H9 (cell line): ENCODE data around the gene CDY2B. TPM values are rescaled to one million over a fixed set of nuclear protein-coding genes. Genes with fewer than 3 reads are reported as not detected.
"Not testable (repeated sequence)": the region's sequence is repeated elsewhere in the genome, so short reads cannot be mapped to it uniquely, and the experiment has no call there.

Experiments
- DNase-seq: peaks from one replicate; pipeline ENCODE4 v3.0.0-alpha.2; 2017
- H2AFZ ChIP-seq: one replicate; pipeline ENCODE4 v1.6.1; 2013; ENCODE audit warnings: mild to moderate bottlenecking, low read length, control low read depth, moderate library complexity
- H2AK5ac ChIP-seq: 2 replicates; pipeline ENCODE4 v1.6.1; 2013; ENCODE audit warnings: low read length, control low read depth, mixed read lengths; ENCODE audit not compliant: insufficient read length
- H2BK120ac ChIP-seq: one replicate; pipeline ENCODE4 v1.6.1; 2013; ENCODE audit warnings: low read depth, mild to moderate bottlenecking, low read length, control low read depth, inconsistent platforms; ENCODE audit not compliant: poor library complexity, severe bottlenecking
- H2BK12ac ChIP-seq: 2 replicates; pipeline ENCODE4 v1.6.1; 2013; ENCODE audit warnings: low read length, control low read depth, mixed read lengths, low read depth; ENCODE audit not compliant: insufficient read length
- H2BK15ac ChIP-seq: 2 replicates; pipeline ENCODE4 v1.6.1; 2013; ENCODE audit warnings: low read depth, low read length, control low read depth
- H2BK20ac ChIP-seq: one replicate; pipeline ENCODE4 v1.6.1; 2013; ENCODE audit warnings: low read depth, mild to moderate bottlenecking, low read length, control low read depth, inconsistent platforms; ENCODE audit not compliant: poor library complexity, severe bottlenecking
- H2BK5ac ChIP-seq: 2 replicates; pipeline ENCODE4 v1.6.1; 2013; ENCODE audit warnings: low read length, control low read depth, mixed read lengths; ENCODE audit not compliant: insufficient read length
- H3K14ac ChIP-seq: 2 replicates; pipeline ENCODE4 v1.6.1; 2013; ENCODE audit warnings: low read length, control low read depth; ENCODE audit not compliant: insufficient read depth
- H3K18ac ChIP-seq: 2 replicates; pipeline ENCODE4 v1.6.1; 2013; ENCODE audit warnings: low read depth, mild to moderate bottlenecking, mixed read lengths, low read length, control low read depth; ENCODE audit not compliant: insufficient read length
- H3K23ac ChIP-seq: 2 replicates; pipeline ENCODE4 v1.6.1; 2013; ENCODE audit warnings: low read length, control low read depth, mixed read lengths, low read depth; ENCODE audit not compliant: insufficient read length
- H3K23me2 ChIP-seq: 2 replicates; pipeline ENCODE4 v1.6.1; 2013; ENCODE audit warnings: low read depth, mild to moderate bottlenecking, mixed read lengths, low read length, control low read depth; ENCODE audit not compliant: insufficient read length, poor library complexity, severe bottlenecking
- H3K27ac ChIP-seq: 2 replicates; pipeline ENCODE4 v1.5.1; 2013; ENCODE audit warnings: low read length, control low read depth, mixed read lengths, low read depth; ENCODE audit not compliant: insufficient read length
- H3K27me3 ChIP-seq: 2 replicates; pipeline ENCODE4 v1.6.1; 2013; ENCODE audit warnings: low read length, control low read depth, inconsistent platforms; ENCODE audit not compliant: insufficient read depth
- H3K4ac ChIP-seq: 2 replicates; pipeline ENCODE4 v1.6.1; 2013; ENCODE audit warnings: low read depth, mild to moderate bottlenecking, control low read depth, inconsistent platforms, low read length, moderate library complexity
- H3K4me1 ChIP-seq: 2 replicates; pipeline ENCODE4 v1.6.1; 2013; ENCODE audit warnings: low read length, control low read depth, inconsistent platforms; ENCODE audit not compliant: insufficient read depth
- H3K4me2 ChIP-seq: 2 replicates; pipeline ENCODE4 v1.6.1; 2013; ENCODE audit warnings: low read length, control low read depth, mixed read lengths; ENCODE audit not compliant: insufficient read length, insufficient read depth
- H3K56ac ChIP-seq: 2 replicates; pipeline ENCODE4 v1.6.1; 2013; ENCODE audit warnings: low read depth, mild to moderate bottlenecking, mixed read lengths, low read length, control low read depth; ENCODE audit not compliant: insufficient read length
- H3K79me1 ChIP-seq: 2 replicates; pipeline ENCODE4 v1.6.1; 2013; ENCODE audit warnings: low read depth, mild to moderate bottlenecking, moderate library complexity, low read length, control low read depth, inconsistent platforms; ENCODE audit not compliant: insufficient read depth, poor library complexity, severe bottlenecking
- H3K79me2 ChIP-seq: 2 replicates; pipeline ENCODE4 v1.6.1; 2013; ENCODE audit warnings: low read length, control low read depth, inconsistent platforms; ENCODE audit not compliant: insufficient read depth
- H3K9ac ChIP-seq: 2 replicates; pipeline ENCODE4 v1.6.1; 2013; ENCODE audit warnings: low read length, control low read depth, mixed read lengths; ENCODE audit not compliant: insufficient read length; ENCODE audit errors: extremely low read depth
- H3K9me3 ChIP-seq: one replicate; pipeline ENCODE4 v1.6.1; 2013; ENCODE audit warnings: low read depth, low read length, inconsistent platforms; ENCODE audit not compliant: control insufficient read depth
- H3T11ph ChIP-seq: one replicate; pipeline ENCODE4 v1.6.1; 2013; ENCODE audit warnings: mild to moderate bottlenecking, low read length, control low read depth, inconsistent platforms
- H4K20me1 ChIP-seq: one replicate; pipeline ENCODE4 v1.6.1; 2013; ENCODE audit not compliant: control insufficient read depth, insufficient read length, insufficient read depth
- H4K5ac ChIP-seq: 2 replicates; pipeline ENCODE4 v1.6.1; 2013; ENCODE audit warnings: low read depth, mild to moderate bottlenecking, mixed read lengths, low read length, control low read depth; ENCODE audit not compliant: insufficient read length
- H4K8ac ChIP-seq: replicated peaks from 2 replicates; pipeline ENCODE4 v1.6.1; 2013; ENCODE audit warnings: low read length, control low read depth, mixed read lengths, low read depth; ENCODE audit not compliant: insufficient read length
- H4K91ac ChIP-seq: 2 replicates; pipeline ENCODE4 v1.6.1; 2013; ENCODE audit warnings: low read depth, mild to moderate bottlenecking, moderate library complexity, mixed read lengths, low read length, control low read depth; ENCODE audit not compliant: insufficient read length
- H3K27ac Mint-ChIP-seq, 3 experiments: 2 replicates in 2 of 3; 3 replicates in 1 of 3; pipeline ENCODE4 v1.8.0; 2020 to 2021; ENCODE audit warnings: mixed read lengths in 3 of 3, mild to moderate bottlenecking in 1 of 3, moderate library complexity in 1 of 3
- H3K27me3 Mint-ChIP-seq: 2 replicates; pipeline ENCODE4 v1.8.0; 2021; ENCODE audit warnings: low read depth, mild to moderate bottlenecking, moderate library complexity, mixed read lengths
- H3K36me3 Mint-ChIP-seq, 3 experiments: 2 replicates in 2 of 3; 3 replicates in 1 of 3; pipeline ENCODE4 v1.8.0; 2020 to 2021; ENCODE audit warnings: low read depth in 3 of 3, mixed read lengths in 3 of 3; ENCODE audit not compliant: insufficient read depth in 1 of 3
- H3K4me1 Mint-ChIP-seq, 2 experiments: 2 replicates each; pipeline ENCODE4 v1.8.0; 2020; ENCODE audit warnings: mixed read lengths in 2 of 2
- H3K4me3 Mint-ChIP-seq, 2 experiments: 2 replicates in 1 of 2; 3 replicates in 1 of 2; pipeline ENCODE4 v1.8.0; 2020 to 2021; ENCODE audit warnings: mild to moderate bottlenecking in 2 of 2, mixed read lengths in 2 of 2, moderate library complexity in 1 of 2
- H3K9me3 Mint-ChIP-seq, 2 experiments: 2 replicates in 1 of 2; 3 replicates in 1 of 2; pipeline ENCODE4 v1.8.0; 2020; ENCODE audit warnings: mild to moderate bottlenecking in 2 of 2, mixed read lengths in 2 of 2, moderate library complexity in 1 of 2
- WGBS: extraction: QIAGEN DNeasy Blood & Tissue Kit; methylation state at CpG from one replicate; pipeline ENCODE4 v1.1.7; 2013; ENCODE audit warnings: missing lambda C conversion rate, low lambda C conversion rate, mixed read lengths; ENCODE audit not compliant: insufficient read length; ENCODE audit errors: extremely low coverage; 5-methylcytosine and 5-hydroxymethylcytosine counted together
- total RNA-seq: library from RNA; stranded (reverse); gene quantifications from 2 replicates; pipeline ENCODE4 v1.2.1, GENCODE V29; 2021

The CDY2B gene
- total RNA-seq, 1 experiment from 2014 or later, result not detected

GRCh38 chrY:17867850-17868249, 12.2 kb downstream of the CDY2B start:
- not testable (repeated sequence) for H3K4me3 Mint-ChIP-seq, H3K27me3 Mint-ChIP-seq, H3K27ac Mint-ChIP-seq, H3T11ph ChIP-seq, H3K4me1 ChIP-seq, H3K4ac ChIP-seq, H4K91ac ChIP-seq, H3K9me3 ChIP-seq, DNase-seq, H3K79me2 ChIP-seq, H3K56ac ChIP-seq, H4K5ac ChIP-seq, H3K27ac ChIP-seq, H3K9me3 Mint-ChIP-seq, H2AFZ ChIP-seq, H2BK12ac ChIP-seq, H2BK20ac ChIP-seq, H4K20me1 ChIP-seq, H2BK120ac ChIP-seq, H3K23me2 ChIP-seq, H3K27me3 ChIP-seq, H2BK5ac ChIP-seq, H3K4me1 Mint-ChIP-seq, H2BK15ac ChIP-seq, H3K14ac ChIP-seq, H3K18ac ChIP-seq, H2AK5ac ChIP-seq, H3K79me1 ChIP-seq, H3K4me2 ChIP-seq, H3K23ac ChIP-seq, H3K36me3 Mint-ChIP-seq, H4K8ac ChIP-seq, H3K9ac ChIP-seq
- no CpG with 5 or more reads among the region's 4 CpGs for WGBS

- H3K27ac Mint-ChIP-seq, result not testable (repeated sequence)
Measured at GRCh38 chrY:17860634-17861033, 19.4 kb downstream of the CDY2B start.

More at GRCh38 chrY:17860634-17861033, 19.4 kb downstream of the CDY2B start:
- H3K9ac ChIP-seq, H3K18ac ChIP-seq, H2BK12ac ChIP-seq, H3K9me3 ChIP-seq, H4K8ac ChIP-seq, H3K27me3 Mint-ChIP-seq, H3K79me2 ChIP-seq, H2BK15ac ChIP-seq, H3K4me2 ChIP-seq, H3K79me1 ChIP-seq, H3K56ac ChIP-seq, H3K4me3 Mint-ChIP-seq, H3K4me1 Mint-ChIP-seq, H2BK120ac ChIP-seq, H3T11ph ChIP-seq, H3K14ac ChIP-seq, H3K27me3 ChIP-seq, H3K9me3 Mint-ChIP-seq, H3K23me2 ChIP-seq, H2AK5ac ChIP-seq, DNase-seq, H4K5ac ChIP-seq, H3K27ac ChIP-seq, H2AFZ ChIP-seq, H2BK5ac ChIP-seq, H3K4ac ChIP-seq, H4K91ac ChIP-seq, H2BK20ac ChIP-seq, H3K23ac ChIP-seq, H4K20me1 ChIP-seq, H3K4me1 ChIP-seq, H3K36me3 Mint-ChIP-seq: not testable (repeated sequence)
- no CpG with 5 or more reads among the region's 3 CpGs for WGBS
